ENCODE results near the gene SLC12A7. TPM values are rescaled to one million over a fixed set of nuclear protein-coding genes. Genes with fewer than 3 reads are reported as not detected.

Gene SLC12A7
- total and polyA plus RNA-seq, 4 experiments from 2014 or later = 11.7 to 32.9 (median 26.5) TPM

- intact Hi-C loops (cut with micrococcal nuclease) = no loop called here
- ChIA-PET POLR2A (ENCODE audit: partially characterized antibody) (interaction anchor here (1.8 kb wide), 1 partner anchor 8 kb away, joined by 4 read pairs; no protein-coding TSS in a partner anchor), CTCF (ENCODE audit: partially characterized antibody) (no interaction called here)
- no peak for DNase-seq
- Histone ChIP-seq H3K27me3 (ENCODE audit: insufficient read depth, low read length) (no peaks in the 10 kb centered on the region), H3K4me1 (ENCODE audit: insufficient read depth, low read length) (peaks cover 23% of the 10 kb centered on the region), H3K36me3 (ENCODE audit: insufficient read depth, low read length) (peaks cover 4% of the 10 kb centered on the region), H3K4me3 (ENCODE audit: low read length in 2 of 2) (no peak overlapping the region), H3K9me3 (ENCODE audit: control insufficient read depth in 1 of 2, low read length in 2 of 2) (no peaks in the 10 kb centered on the region), H3K27ac (ENCODE audit: low read depth, low read length) (no peak overlapping the region)
- H3K36me3 Mint-ChIP-seq = peaks cover 8 to 20% of the 10 kb centered on the region in 2 donors
- peaks cover 0 to 30% (median 13%) of the 10 kb centered on the region in 4 donors for H3K4me1 Mint-ChIP-seq
- peak overlapping the region in 1 of 8 donors; percentile 11 for H3K4me3 Mint-ChIP-seq
- H3K27me3 Mint-ChIP-seq = no peaks in the 10 kb centered on the region
- H3K27ac Mint-ChIP-seq = peak overlapping the region in 5 of 7 donors; percentile 9 to 80 (median 61)
- no peaks in the 10 kb centered on the region for H3K9me3 Mint-ChIP-seq
Observed at GRCh38 chr5:1097381-1097987, 14.4 kb downstream of the SLC12A7 start.

GRCh38 chr5:1096838-1097237 lies 15.0 kb downstream of the SLC12A7 start:
- Mint-ChIP-seq H3K4me1 (peaks cover 0 to 23% (median 10%) of the 10 kb centered on the region in 4 donors), H3K4me3 (no peak overlapping the region), H3K36me3 (peaks cover 9 to 21% of the 10 kb centered on the region in 2 donors), H3K27ac (peak overlapping the region in 3 of 7 donors; percentile 23 to 80 (median 61)), H3K27me3 (no peaks in the 10 kb centered on the region), H3K9me3 (no peaks in the 10 kb centered on the region)
- CTCF ChIA-PET (ENCODE audit: partially characterized antibody) = no interaction called here
- DNase-seq = no peak
- intact Hi-C loops (cut with micrococcal nuclease) = no loop called here
- no peak overlapping the region for H3K27ac ChIP-seq (ENCODE audit: low read depth, low read length)
- no peak overlapping the region for H3K4me3 ChIP-seq (ENCODE audit: low read length in 2 of 2)
- peaks cover 19% of the 10 kb centered on the region for H3K4me1 ChIP-seq (ENCODE audit: insufficient read depth, low read length)
- no peaks in the 10 kb centered on the region for H3K9me3 ChIP-seq (ENCODE audit: control insufficient read depth in 1 of 2, low read length in 2 of 2)
- peaks cover 4% of the 10 kb centered on the region for H3K36me3 ChIP-seq (ENCODE audit: insufficient read depth, low read length)
- POLR2A ChIA-PET (ENCODE audit: partially characterized antibody) = interaction anchor here (1.8 kb wide), 1 partner anchor 9 kb away, joined by 4 read pairs; no protein-coding TSS in a partner anchor
- no peaks in the 10 kb centered on the region for H3K27me3 ChIP-seq (ENCODE audit: insufficient read depth, low read length)

GRCh38 chr5:1095990-1096363 lies 15.9 kb downstream of the SLC12A7 start:
- Histone ChIP-seq H3K9me3 (ENCODE audit: control insufficient read depth in 1 of 2, low read length in 2 of 2) (no peaks in the 10 kb centered on the region), H3K27me3 (ENCODE audit: insufficient read depth, low read length) (no peaks in the 10 kb centered on the region), H3K27ac (ENCODE audit: low read depth, low read length) (no peak overlapping the region), H3K4me1 (ENCODE audit: insufficient read depth, low read length) (peaks cover 14% of the 10 kb centered on the region), H3K4me3 (ENCODE audit: low read length in 2 of 2) (no peak overlapping the region), H3K36me3 (ENCODE audit: insufficient read depth, low read length) (peaks cover 7% of the 10 kb centered on the region)
- CTCF ChIA-PET (ENCODE audit: partially characterized antibody) = interaction anchor here (1.8 kb wide), 1 partner anchor 44 kb away, joined by 4 read pairs; no protein-coding TSS in a partner anchor
- DNase-seq = no peak
- Mint-ChIP-seq H3K27me3 (no peaks in the 10 kb centered on the region), H3K4me3 (no peak overlapping the region), H3K4me1 (peaks cover 0 to 23% (median 10%) of the 10 kb centered on the region in 4 donors), H3K36me3 (peaks cover 9 to 21% of the 10 kb centered on the region in 2 donors), H3K27ac (peak overlapping the region in 4 of 7 donors; percentile 55 to 79 (median 61)), H3K9me3 (no peaks in the 10 kb centered on the region)
- POLR2A ChIA-PET (ENCODE audit: partially characterized antibody) = interaction anchor here (1.8 kb wide), 1 partner anchor 10 kb away, joined by 4 read pairs; no protein-coding TSS in a partner anchor
- intact Hi-C loops (cut with micrococcal nuclease) = no loop called here

- peaks cover 8% of the 10 kb centered on the region for H3K36me3 ChIP-seq (ENCODE audit: insufficient read depth, low read length)
Observed at GRCh38 chr5:1095302-1095989, 16.4 kb downstream of the SLC12A7 start.

GRCh38 chr5:1094670-1095190 lies 17.1 kb downstream of the SLC12A7 start:
- POLR2A ChIA-PET (ENCODE audit: partially characterized antibody) = no interaction called here
- intact Hi-C loops (cut with micrococcal nuclease) = no loop called here

More at GRCh38 chr5:1095302-1095989, 16.4 kb downstream of the SLC12A7 start:
- ChIA-PET POLR2A (ENCODE audit: partially characterized antibody) (no interaction called here), CTCF (ENCODE audit: partially characterized antibody) (interaction anchor here (1.8 kb wide), 1 partner anchor 45 kb away, joined by 4 read pairs; no protein-coding TSS in a partner anchor)
- H3K4me1 ChIP-seq (ENCODE audit: insufficient read depth, low read length) = peaks cover 10% of the 10 kb centered on the region
- no peaks in the 10 kb centered on the region for H3K9me3 ChIP-seq (ENCODE audit: control insufficient read depth in 1 of 2, low read length in 2 of 2)
- Mint-ChIP-seq H3K27me3 (no peaks in the 10 kb centered on the region), H3K27ac (peak overlapping the region in 2 of 7 donors; percentile 55 to 65), H3K4me1 (peaks cover 0 to 21% (median 10%) of the 10 kb centered on the region in 4 donors), H3K36me3 (peaks cover 9 to 21% of the 10 kb centered on the region in 2 donors), H3K9me3 (no peaks in the 10 kb centered on the region), H3K4me3 (no peak overlapping the region)
- intact Hi-C loops (cut with micrococcal nuclease) = no loop called here
- H3K27ac ChIP-seq (ENCODE audit: low read depth, low read length) = no peak overlapping the region
- no peak overlapping the region for H3K4me3 ChIP-seq (ENCODE audit: low read length in 2 of 2)
- DNase-seq = no peak
- H3K27me3 ChIP-seq (ENCODE audit: insufficient read depth, low read length) = no peaks in the 10 kb centered on the region

GRCh38 chr5:1093361-1093760 lies 18.5 kb downstream of the SLC12A7 start:
- intact Hi-C loops (cut with micrococcal nuclease) = no loop called here
- Histone ChIP-seq H3K4me1 (ENCODE audit: insufficient read depth, low read length) (no peaks in the 10 kb centered on the region), H3K27me3 (ENCODE audit: insufficient read depth, low read length) (no peaks in the 10 kb centered on the region), H3K9me3 (ENCODE audit: control insufficient read depth in 1 of 2, low read length in 2 of 2) (no peaks in the 10 kb centered on the region), H3K27ac (ENCODE audit: low read depth, low read length) (no peak overlapping the region), H3K36me3 (ENCODE audit: insufficient read depth, low read length) (peaks cover 11% of the 10 kb centered on the region), H3K4me3 (ENCODE audit: low read length in 2 of 2) (no peak overlapping the region)
- Mint-ChIP-seq H3K9me3 (no peaks in the 10 kb centered on the region), H3K4me1 (peaks cover 0 to 17% (median 6%) of the 10 kb centered on the region in 4 donors), H3K27ac (no peak overlapping the region), H3K4me3 (no peak overlapping the region), H3K27me3 (no peaks in the 10 kb centered on the region), H3K36me3 (peaks cover 12 to 21% of the 10 kb centered on the region in 2 donors)
- no peak for DNase-seq
- CTCF ChIA-PET (ENCODE audit: partially characterized antibody) = no interaction called here
- POLR2A ChIA-PET (ENCODE audit: partially characterized antibody) = no interaction called here

More at GRCh38 chr5:1094670-1095190, 17.1 kb downstream of the SLC12A7 start:
- peaks cover 0 to 19% (median 9%) of the 10 kb centered on the region in 4 donors for H3K4me1 Mint-ChIP-seq
- DNase-seq = no peak
- Histone ChIP-seq H3K4me1 (ENCODE audit: insufficient read depth, low read length) (peaks cover 10% of the 10 kb centered on the region), H3K27ac (ENCODE audit: low read depth, low read length) (no peak overlapping the region), H3K36me3 (ENCODE audit: insufficient read depth, low read length) (peaks cover 8% of the 10 kb centered on the region), H3K9me3 (ENCODE audit: control insufficient read depth in 1 of 2, low read length in 2 of 2) (no peaks in the 10 kb centered on the region), H3K4me3 (ENCODE audit: low read length in 2 of 2) (no peak overlapping the region), H3K27me3 (ENCODE audit: insufficient read depth, low read length) (no peaks in the 10 kb centered on the region)
- no peaks in the 10 kb centered on the region for H3K9me3 Mint-ChIP-seq
- H3K27me3 Mint-ChIP-seq = no peaks in the 10 kb centered on the region
- CTCF ChIA-PET (ENCODE audit: partially characterized antibody) = interaction anchor here (1.8 kb wide), 1 partner anchor 46 kb away, joined by 4 read pairs; no protein-coding TSS in a partner anchor
- no peak overlapping the region for H3K4me3 Mint-ChIP-seq
- H3K36me3 Mint-ChIP-seq = peaks cover 9 to 21% of the 10 kb centered on the region in 2 donors
- H3K27ac Mint-ChIP-seq = peak overlapping the region in 3 of 7 donors; percentile 19 to 51 (median 19)

- H3K36me3 ChIP-seq (ENCODE audit: insufficient read depth, low read length) = peaks cover 12% of the 10 kb centered on the region
- ChIA-PET CTCF (ENCODE audit: partially characterized antibody) (no interaction called here), POLR2A (ENCODE audit: partially characterized antibody) (no interaction called here)
- H3K4me3 Mint-ChIP-seq = no peak overlapping the region
- no peaks in the 10 kb centered on the region for H3K27me3 Mint-ChIP-seq
- no peaks in the 10 kb centered on the region for H3K27me3 ChIP-seq (ENCODE audit: insufficient read depth, low read length)
- H3K4me1 Mint-ChIP-seq = peaks cover 0 to 12% (median 6%) of the 10 kb centered on the region in 4 donors
- no peak overlapping the region for H3K4me3 ChIP-seq (ENCODE audit: low read length in 2 of 2)
- H3K27ac Mint-ChIP-seq = no peak overlapping the region
- no peaks in the 10 kb centered on the region for H3K9me3 Mint-ChIP-seq
- no peaks in the 10 kb centered on the region for H3K4me1 ChIP-seq (ENCODE audit: insufficient read depth, low read length)
- H3K36me3 Mint-ChIP-seq = peaks cover 12 to 18% of the 10 kb centered on the region in 2 donors
- intact Hi-C loops (cut with micrococcal nuclease) = no loop called here
- no peaks in the 10 kb centered on the region for H3K9me3 ChIP-seq (ENCODE audit: control insufficient read depth in 1 of 2, low read length in 2 of 2)
- H3K27ac ChIP-seq (ENCODE audit: low read depth, low read length) = no peak overlapping the region
- no peak for DNase-seq
Observed at GRCh38 chr5:1092122-1092521, 19.7 kb downstream of the SLC12A7 start.
